ENCODE data around the gene SMIM38. TPM values are rescaled to one million over a fixed set of nuclear protein-coding genes. Genes with fewer than 3 reads are reported as not detected.

SMIM38 gene
- total RNA-seq, 3 donors from 2014 or later, result 2.2 TPM; not detected in 2

GRCh38 chr11:69120096-69120875 lies 35.4 kb upstream of the SMIM38 start:
- Histone ChIP-seq H3K4me1 (ENCODE audit: low read depth) (peaks cover 22% of the 10 kb centered on the region), H3K36me3 (ENCODE audit: low read depth) (no peaks in the 10 kb centered on the region), H3K9me3 (no peaks in the 10 kb centered on the region), H3K4me3 (no peak overlapping the region)
- DNase-seq (peak in 1 of 3 donors; percentile 19), ATAC-seq (no peak)
- intact Hi-C loops (cut with DNase I, micrococcal nuclease), result no loop called here
- no peak for TF ChIP-seq CTCF (IDR thresholded peaks at IDR 0.05)

- no peak overlapping the region for H3K4me3 ChIP-seq
- ATAC-seq (no peak), DNase-seq (peak in 1 of 3 donors; percentile 17)
- H3K4me1 ChIP-seq (ENCODE audit: low read depth), result peaks cover 19% of the 10 kb centered on the region
- intact Hi-C loops (cut with DNase I, micrococcal nuclease), result no loop called here
- no peaks in the 10 kb centered on the region for H3K36me3 ChIP-seq (ENCODE audit: low read depth)
- no peaks in the 10 kb centered on the region for H3K9me3 ChIP-seq
- TF ChIP-seq CTCF (IDR thresholded peaks at IDR 0.05), result no peak
Measured at GRCh38 chr11:69121021-69121420, 34.7 kb upstream of the SMIM38 start.

- intact Hi-C loops (cut with DNase I, micrococcal nuclease), result no loop called here
Measured at GRCh38 chr11:69121621-69122325, 34.0 kb upstream of the SMIM38 start.

GRCh38 chr11:69122326-69122629 lies 33.5 kb upstream of the SMIM38 start:
- intact Hi-C loops (cut with DNase I, micrococcal nuclease), result no loop called here
- TF ChIP-seq CTCF (IDR thresholded peaks at IDR 0.05), result no peak
- no peak for DNase-seq
- no peak overlapping the region for H3K4me3 ChIP-seq
- no peaks in the 10 kb centered on the region for H3K9me3 ChIP-seq
- H3K36me3 ChIP-seq (ENCODE audit: low read depth), result no peaks in the 10 kb centered on the region
- peaks cover 19% of the 10 kb centered on the region for H3K4me1 ChIP-seq (ENCODE audit: low read depth)
- no peak for ATAC-seq

More at GRCh38 chr11:69121621-69122325, 34.0 kb upstream of the SMIM38 start:
- ATAC-seq, result no peak
- TF ChIP-seq CTCF (IDR thresholded peaks at IDR 0.05), result no peak
- Histone ChIP-seq H3K4me3 (no peak overlapping the region), H3K36me3 (ENCODE audit: low read depth) (no peaks in the 10 kb centered on the region), H3K4me1 (ENCODE audit: low read depth) (peaks cover 19% of the 10 kb centered on the region), H3K9me3 (no peaks in the 10 kb centered on the region)
- peak in 1 of 3 donors; percentile 43 for DNase-seq

GRCh38 chr11:69122630-69123431 lies 32.9 kb upstream of the SMIM38 start:
- ATAC-seq (peak; percentile 97), DNase-seq (peak; percentile 84 to 93 (median 90))
- H3K4me3 ChIP-seq, result no peak overlapping the region
- no peaks in the 10 kb centered on the region for H3K36me3 ChIP-seq (ENCODE audit: low read depth)
- no peak for TF ChIP-seq CTCF (IDR thresholded peaks at IDR 0.05)
- peaks cover 2% of the 10 kb centered on the region for H3K9me3 ChIP-seq
- peaks cover 19% of the 10 kb centered on the region for H3K4me1 ChIP-seq (ENCODE audit: low read depth)
- intact Hi-C loops (cut with DNase I, micrococcal nuclease), result no loop called here

Data from mucosa of descending colon (tissue), 3 donors.